ENCODE measurements around the gene MBD4. TPM values are rescaled to one million over a fixed set of nuclear protein-coding genes. Genes with fewer than 3 reads are reported as not detected.

The MBD4 gene
- total and polyA plus RNA-seq, 10 of the 15 experiments (the other 5 are each of a cell fraction or from before 2014, with no cell fraction given): 17.7 to 59.0 (median 49.0) TPM

- no peak for FAIRE-seq
- H2AFZ ChIP-seq (ENCODE audit: control insufficient read depth, low read depth, low read length): peak overlapping the region; percentile 66
- POLR2A ChIA-PET: interaction anchor here (1.2 to 5.3 kb wide), 5 partner anchors 8 to 26 kb away, joined by 4 to 40 read pairs (median 7); partner anchors contain the start of genes IFT122 and MBD4
Observed at GRCh38 chr3:129429080-129429451, 10.7 kb downstream of the MBD4 start.

More at GRCh38 chr3:129429080-129429451, 10.7 kb downstream of the MBD4 start:
- Histone ChIP-seq H3K79me2 (ENCODE audit: control insufficient read depth, insufficient read depth, low read length) (no peaks in the 10 kb centered on the region; the same call in 1 of the 2 replicates), H3K4me2 (ENCODE audit: control insufficient read depth, insufficient read depth) (peak overlapping the region; percentile 96; the same call in 1 of the 2 replicates), H3K4me1 (ENCODE audit: control insufficient read depth, insufficient read depth, low read length) (peaks cover 21% of the 10 kb centered on the region), H3K9ac (ENCODE audit: control insufficient read depth, insufficient read depth, low read length) (no peak overlapping the region), H4K20me1 (ENCODE audit: control insufficient read depth, insufficient read depth) (no peaks in the 10 kb centered on the region), H3K9me3 (replicated peaks; ENCODE audit: control insufficient read depth, insufficient read depth, low read length) (peaks cover 2% of the 10 kb centered on the region; the same call in 2 of the 3 replicates), H3K27me3 (replicated peaks in 1 of 2; ENCODE audit: control insufficient read depth in 2 of 2, insufficient read depth in 2 of 2, low read length in 1 of 2) (no peaks in the 10 kb centered on the region), H3K27ac (ENCODE audit: control insufficient read depth, insufficient read depth) (no peak overlapping the region; the same call in 1 of the 2 replicates), H3K36me3 (ENCODE audit: control insufficient read depth in 2 of 2, insufficient read depth in 2 of 2, low read length in 1 of 2) (peaks cover 10 to 11% of the 10 kb centered on the region in 2 experiments), H3K4me3 (no peak overlapping the region)
- RAD21 ChIA-PET (ENCODE audit: unreplicated experiment): interaction anchor here (0.5 to 5.9 kb wide), 5 partner anchors 9 to 44 kb away, joined by 3 to 29 read pairs (median 5); no protein-coding TSS in a partner anchor
- SMC1A ChIA-PET (ENCODE audit: uncharacterized antibody, unreplicated experiment): interaction anchor here (1.0 to 3.2 kb wide), 6 partner anchors 10 to 46 kb away, joined by 3 to 22 read pairs (median 6); partner anchors contain the start of genes IFT122 and MBD4
- WGBS (ENCODE audit: insufficient coverage, insufficient replicate concordance, low lambda C conversion rate, missing lambda C conversion rate): 77% methylated on average over 3 of the region's 3 CpGs
- ATAC-seq: no peak
- CTCF ChIA-PET: interaction anchor here (0.9 to 1.8 kb wide), 5 partner anchors 9 to 46 kb away, joined by 4 to 14 read pairs (median 5); no protein-coding TSS in a partner anchor
- no peak for TF ChIP-seq USF2 (IDR thresholded peaks at IDR 0.05; ENCODE audit: borderline replicate concordance, low read depth, low read length)
- no peak for TF ChIP-seq ETV6 (conservative IDR thresholded peaks at IDR 0.05 in 1 of 2, IDR thresholded peaks at IDR 0.05 in 1 of 2; ENCODE audit: borderline replicate concordance in 1 of 2, low read depth in 1 of 2)
- TF ChIP-seq E2F4 (IDR thresholded peaks at IDR 0.05; ENCODE audit: low read depth, low read length): no peak
- no peak for TF ChIP-seq CEBPB (IDR thresholded peaks at IDR 0.05; ENCODE audit: borderline replicate concordance in 1 of 2, low read depth in 2 of 2, low read length in 2 of 2)
- no peak for TF ChIP-seq TCF12 (IDR thresholded peaks at IDR 0.05; ENCODE audit: low read depth, low read length)
- no peak for TF ChIP-seq USF1 (IDR thresholded peaks at IDR 0.05; ENCODE audit: borderline replicate concordance, extremely low read length, insufficient read depth, low read depth, low read length)
- no peak for TF ChIP-seq DPF2 (IDR thresholded peaks at IDR 0.05)
- no peak for TF ChIP-seq YY1 (IDR thresholded peaks at IDR 0.05; ENCODE audit: low read depth, low read length)
- TF ChIP-seq EGR1 (IDR thresholded peaks at IDR 0.05; ENCODE audit: borderline replicate concordance in 1 of 2, low read depth in 2 of 2, low read length in 2 of 2): no peak
- TF ChIP-seq SMAD5 (IDR thresholded peaks at IDR 0.05; ENCODE audit: low read depth): no peak
- no peak for TF ChIP-seq ZNF274 (IDR thresholded peaks at IDR 0.05; ENCODE audit: insufficient read depth, insufficient read length)
- TF ChIP-seq BRCA1 (IDR thresholded peaks at IDR 0.05; ENCODE audit: low read depth, low read length): no peak
- no peak for TF ChIP-seq CHD2 (IDR thresholded peaks at IDR 0.05; ENCODE audit: borderline replicate concordance, low read depth, low read length)
- TF ChIP-seq SMC3 (IDR thresholded peaks at IDR 0.05; ENCODE audit: borderline replicate concordance, low read length): no peak
- TF ChIP-seq ZBTB4 (CRISPR knock-in tag; IDR thresholded peaks at IDR 0.05): no peak
- TF ChIP-seq MLLT1 (IDR thresholded peaks at IDR 0.05): no peak
- BruUV-seq (replicated peaks): no TSS peak
- intact Hi-C loops (cut with micrococcal nuclease; ENCODE audit: unreplicated experiment): no loop called here
- in situ Hi-C loops (cut with MboI): no loop called here
- DNase-seq (ENCODE audit: low read depth, low spot score): no peak

Measured in GM12878 (cell line).